NCI-H510A (cell line): ENCODE data around the gene ZFHX3.

Source experiments
- DNase-seq: peaks from one replicate; lab custom pipeline; 2025; lab: John Stamatoyannopoulos, UW

The ZFHX3 gene

GRCh38 chr16:72743011-72743761 is 304.7 kb downstream of the ZFHX3 start:
- no peak for DNase-seq

GRCh38 chr16:72740347-72740746 is 307.6 kb downstream of the ZFHX3 start:
- DNase-seq: no peak

GRCh38 chr16:72739577-72739976 is 308.4 kb downstream of the ZFHX3 start:
- no peak for DNase-seq

- DNase-seq: no peak
Observed at GRCh38 chr16:72736074-72736473, 311.9 kb downstream of the ZFHX3 start.
